ENCODE measurements around the gene SHD.

The SHD gene

GRCh38 chr19:4298810-4299550 lies 19.9 kb downstream of the SHD start:
- no peak for DNase-seq

- DNase-seq, result no peak
These were observed 21.5 kb downstream of the SHD start for GRCh38 chr19:4300589-4300988.

- no peak for DNase-seq
These were observed 22.6 kb downstream of the SHD start for GRCh38 chr19:4301590-4302242.

- DNase-seq, result no peak
These were observed 23.2 kb downstream of the SHD start, which contains the start of gene TMIGD2 for GRCh38 chr19:4302243-4302640. TMIGD2 (minus strand) TSS chr19:4302389; CDS start chr19:4302385, 4 bp downstream.

GRCh38 chr19:4303819-4304537 lies 24.9 kb downstream of the SHD start:
- DNase-seq, result no peak

- DNase-seq, result peak; percentile 58
These were observed 25.6 kb downstream of the SHD start, which contains the start of gene FSD1 for GRCh38 chr19:4304538-4305256. FSD1 (plus strand) TSS chr19:4304598; CDS start chr19:4304747, 149 bp downstream.

- no peak for DNase-seq
These were observed 26.2 kb downstream of the SHD start for GRCh38 chr19:4305257-4305612.

GRCh38 chr19:4305659-4306058 lies 26.6 kb downstream of the SHD start:
- no peak for DNase-seq

GRCh38 chr19:4310247-4311121 lies 31.4 kb downstream of the SHD start:
- no peak for DNase-seq

GRCh38 chr19:4313847-4314490 lies 34.9 kb downstream of the SHD start:
- DNase-seq, result no peak

- no peak for DNase-seq
These were observed 37.9 kb downstream of the SHD start for GRCh38 chr19:4316956-4317355.

- DNase-seq, result no peak
These were observed 39.4 kb downstream of the SHD start for GRCh38 chr19:4318460-4318859.

- DNase-seq, result no peak
These were observed 40.1 kb downstream of the SHD start for GRCh38 chr19:4319067-4319718.

- DNase-seq, result no peak
These were observed 41.4 kb downstream of the SHD start for GRCh38 chr19:4320419-4320818.

GRCh38 chr19:4322942-4323665 lies 44.0 kb downstream of the SHD start:
- DNase-seq, result no peak

- no peak for DNase-seq
These were observed 44.6 kb downstream of the SHD start for GRCh38 chr19:4323692-4324091.

- no peak for DNase-seq
These were observed 45.2 kb downstream of the SHD start for GRCh38 chr19:4324228-4324627.

GRCh38 chr19:4326215-4326836 lies 47.3 kb downstream of the SHD start:
- DNase-seq, result no peak

- no peak for DNase-seq
These were observed 47.8 kb downstream of the SHD start for GRCh38 chr19:4326837-4327251.
